Karpas-422 (cell line): Measurements from ENCODE around the gene SRBD1. TPM values are rescaled to one million over a fixed set of nuclear protein-coding genes. Genes with fewer than 3 reads are reported as not detected.

Experiments
- DNase-seq: peaks from one replicate; pipeline ENCODE4 v3.0.0-alpha.2; 2015
- H2AFZ ChIP-seq: fragments of 200-600 bp; sonication (generic); 2 replicates; pipeline ENCODE4 v1.6.1; 2014; ENCODE audit warnings: antibody characterized with exemption, low read length, mixed read lengths
- H3K27ac ChIP-seq: fragments of 200-600 bp; sonication (generic); 2 replicates; pipeline ENCODE4 v1.5.1; 2014; ENCODE audit warnings: mild to moderate bottlenecking, low read length, moderate library complexity
- H3K27me3 ChIP-seq: fragments of 200-600 bp; sonication (generic); 2 replicates; pipeline ENCODE4 v1.6.1; 2014; ENCODE audit warnings: low read length, mixed read lengths
- H3K36me3 ChIP-seq: fragments of 200-600 bp; sonication (generic); 2 replicates; pipeline ENCODE4 v1.6.1; 2014; ENCODE audit warnings: low read length, mixed read lengths; ENCODE audit not compliant: insufficient read depth
- H3K4me1 ChIP-seq: fragments of 200-600 bp; sonication (generic); 2 replicates; pipeline ENCODE4 v1.6.1; 2014; ENCODE audit warnings: mild to moderate bottlenecking, low read length, mixed read lengths
- H3K4me2 ChIP-seq: fragments of 200-600 bp; sonication (generic); 2 replicates; pipeline ENCODE4 v1.6.1; 2014; ENCODE audit warnings: low read length, low read depth, mild to moderate bottlenecking; ENCODE audit not compliant: poor library complexity, severe bottlenecking
- H3K4me3 ChIP-seq: fragments of 200-600 bp; sonication (generic); 2 replicates; pipeline ENCODE4 v1.5.1; 2014; ENCODE audit warnings: mild to moderate bottlenecking, antibody characterized with exemption, low read length, mixed read lengths
- H3K79me2 ChIP-seq: fragments of 200-600 bp; sonication (generic); 2 replicates; pipeline ENCODE4 v1.6.1; 2014; ENCODE audit warnings: mild to moderate bottlenecking, low read length, mixed read lengths
- H3K9ac ChIP-seq: fragments of 200-600 bp; sonication (generic); 2 replicates; pipeline ENCODE4 v1.6.0; 2014; ENCODE audit warnings: low read length
- H3K9me2 ChIP-seq: fragments of 200-600 bp; sonication (generic), shearing (Covaris generic); replicated peaks from 2 replicates; pipeline ENCODE4 v1.6.0; 2014; ENCODE audit warnings: mild to moderate bottlenecking, low read length, moderate library complexity; ENCODE audit not compliant: insufficient read depth
- H3K9me3 ChIP-seq: fragments of 300-700, 200-600 bp; sonication (generic); 2 replicates; pipeline ENCODE4 v1.6.1; 2014; ENCODE audit warnings: low read length, mixed read lengths
- H4K20me1 ChIP-seq: fragments of 200-600 bp; sonication (generic); 2 replicates; pipeline ENCODE4 v1.6.1; 2014; ENCODE audit warnings: mild to moderate bottlenecking, antibody characterized with exemption, low read length, low read depth; ENCODE audit not compliant: insufficient read depth
- small RNA-seq: library from RNA; depleted of rRNA; stranded (forward); fragments of <200 nt; gene quantifications from one replicate; pipeline ENCODE3, GENCODE V24; 2014
- total RNA-seq: library from RNA; depleted of rRNA; stranded (reverse); fragments of >200 nt; shearing (Covaris generic); gene quantifications from 2 replicates; pipeline ENCODE4 v1.2.3, GENCODE V29; 2014; ENCODE audit warnings: low replicate concordance; rRNA removed

The SRBD1 gene
- total RNA-seq, 1 experiment from 2014 or later: 29.7 TPM

DNA sequence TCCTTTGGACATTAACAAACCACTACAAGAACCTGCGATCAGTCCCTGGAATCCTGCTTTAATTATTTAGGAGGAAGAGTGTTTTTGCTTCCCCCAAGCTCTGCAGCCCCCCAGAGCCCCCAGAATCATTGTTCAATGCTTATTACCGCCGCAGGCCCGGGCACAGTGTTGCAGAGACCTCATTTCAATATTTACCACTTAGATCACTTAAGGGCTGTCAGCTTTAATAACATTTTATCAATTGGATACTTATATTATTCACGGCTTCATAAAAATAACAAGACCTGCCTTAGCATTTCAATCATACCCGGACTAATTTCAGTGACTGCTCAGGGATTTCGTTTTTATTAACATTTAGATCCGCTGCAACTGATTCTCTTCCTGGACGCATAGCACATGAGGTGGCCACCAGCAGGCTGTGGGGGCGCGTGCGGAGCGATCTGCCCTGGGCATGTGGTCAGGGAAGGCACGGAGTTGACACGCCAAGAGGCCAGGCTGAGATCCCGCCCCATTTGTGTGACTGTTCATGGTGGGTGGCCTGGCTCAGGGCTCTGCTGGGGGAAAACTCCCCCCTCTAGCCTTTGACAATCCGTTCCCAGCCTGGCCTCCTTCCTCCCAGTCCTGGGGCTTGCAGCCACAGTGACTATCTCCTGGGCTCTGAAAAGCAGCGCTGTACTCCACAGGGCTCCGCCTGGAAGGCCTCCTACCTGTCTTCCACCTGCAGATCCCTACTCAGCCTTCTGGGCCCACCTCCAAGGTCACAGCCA lies 267.6 kb downstream of the SRBD1 start:
- DNase-seq: no peak
- no peaks in the 10 kb centered on the region for H3K79me2 ChIP-seq
- H3K4me2 ChIP-seq: no peak overlapping the region
- no peaks in the 10 kb centered on the region for H3K9me2 ChIP-seq
- no peaks in the 10 kb centered on the region for H3K27me3 ChIP-seq
- H4K20me1 ChIP-seq: no peaks in the 10 kb centered on the region
- H2AFZ ChIP-seq: no peak overlapping the region
- H3K9me3 ChIP-seq: no peaks in the 10 kb centered on the region
- no peaks in the 10 kb centered on the region for H3K36me3 ChIP-seq
- H3K4me1 ChIP-seq: no peaks in the 10 kb centered on the region
- H3K9ac ChIP-seq: no peak overlapping the region
- H3K27ac ChIP-seq: no peak overlapping the region
- H3K4me3 ChIP-seq: no peak overlapping the region

GRCh38 chr2:45340318-45340717 lies 270.7 kb downstream of the SRBD1 start:
- no peaks in the 10 kb centered on the region for H3K4me1 ChIP-seq
- H3K79me2 ChIP-seq: no peaks in the 10 kb centered on the region
- H3K4me2 ChIP-seq: no peak overlapping the region
- no peak overlapping the region for H2AFZ ChIP-seq
- no peak overlapping the region for H3K27ac ChIP-seq
- no peaks in the 10 kb centered on the region for H3K27me3 ChIP-seq
- H3K4me3 ChIP-seq: no peak overlapping the region
- no peak for DNase-seq
- H3K9me3 ChIP-seq: no peaks in the 10 kb centered on the region
- no peaks in the 10 kb centered on the region for H3K36me3 ChIP-seq
- no peaks in the 10 kb centered on the region for H3K9me2 ChIP-seq
- H3K9ac ChIP-seq: no peak overlapping the region
- no peaks in the 10 kb centered on the region for H4K20me1 ChIP-seq

- H3K9ac ChIP-seq: no peak overlapping the region
- H4K20me1 ChIP-seq: no peaks in the 10 kb centered on the region
- no peaks in the 10 kb centered on the region for H3K9me3 ChIP-seq
- H2AFZ ChIP-seq: no peak overlapping the region
- no peak for DNase-seq
- no peak overlapping the region for H3K27ac ChIP-seq
- H3K9me2 ChIP-seq: no peaks in the 10 kb centered on the region
- H3K4me2 ChIP-seq: no peak overlapping the region
- no peaks in the 10 kb centered on the region for H3K4me1 ChIP-seq
- H3K36me3 ChIP-seq: no peaks in the 10 kb centered on the region
- no peak overlapping the region for H3K4me3 ChIP-seq
- H3K27me3 ChIP-seq: no peaks in the 10 kb centered on the region
- no peaks in the 10 kb centered on the region for H3K79me2 ChIP-seq
Observed at GRCh38 chr2:45339253-45339652, 271.8 kb downstream of the SRBD1 start.

Small RNA genes lying within 50 kb of the gene (small RNA-seq; reads per million reads assigned to genes)
- gene RN7SL414P: not detected

Other genes with a start within 250 kb of the SRBD1 start
- 61.8 and 94.7 TPM in 2 replicates for gene PRKCE, start 40.4 kb upstream of the SRBD1 start, total RNA-seq